ENCODE measurements around the gene SLC39A6. TPM values are rescaled to one million over a fixed set of nuclear protein-coding genes. Genes with fewer than 3 reads are reported as not detected.

Gene SLC39A6
- total RNA-seq, 2 experiments from 2014 or later = 20.6 to 20.8 TPM

DNA sequence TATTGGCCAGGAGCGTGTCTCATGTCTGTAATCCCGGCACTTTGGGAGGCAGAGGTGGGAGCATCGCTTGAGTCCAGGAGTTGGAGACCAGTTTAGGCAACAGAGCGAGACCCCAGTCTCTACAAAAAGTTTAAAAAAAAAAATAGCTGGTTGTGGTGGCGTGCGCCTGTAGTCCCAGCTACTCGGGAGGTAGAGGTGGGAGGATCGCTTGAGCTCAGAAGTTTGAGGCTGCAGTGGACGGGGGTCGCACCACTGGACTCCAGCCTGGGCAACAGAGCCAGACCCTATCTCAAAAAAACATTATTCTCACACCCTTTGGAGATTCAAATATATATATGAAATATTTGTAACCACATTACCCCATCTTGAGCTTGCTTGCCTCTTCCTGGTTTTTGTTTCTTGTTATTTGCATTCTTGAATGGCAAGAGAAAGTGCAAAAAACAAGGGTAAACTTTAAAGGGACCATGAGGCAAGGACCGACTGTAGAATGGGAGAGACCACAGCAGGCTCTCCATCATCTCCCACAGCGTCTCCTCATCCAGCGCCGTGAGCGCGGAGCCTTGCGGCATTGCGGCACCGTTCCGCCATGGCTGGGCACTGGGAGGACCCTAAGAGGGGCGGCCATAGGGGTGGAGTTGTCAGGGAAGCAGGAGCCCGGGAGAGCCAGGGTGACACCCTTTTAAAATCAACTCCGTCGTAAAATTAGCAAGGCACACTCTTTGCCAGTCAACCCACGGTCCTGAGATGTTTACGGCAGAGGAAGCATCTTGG lies 1.9 kb upstream of the SLC39A6 start:
- ATAC-seq (no peak), DNase-seq (no peak)
- H3K9me3 Mint-ChIP-seq = no peaks in the 10 kb centered on the region
- peaks cover 26% of the 10 kb centered on the region for H3K36me3 Mint-ChIP-seq (ENCODE audit: low read depth)
- TF ChIP-seq, protein P1, sequence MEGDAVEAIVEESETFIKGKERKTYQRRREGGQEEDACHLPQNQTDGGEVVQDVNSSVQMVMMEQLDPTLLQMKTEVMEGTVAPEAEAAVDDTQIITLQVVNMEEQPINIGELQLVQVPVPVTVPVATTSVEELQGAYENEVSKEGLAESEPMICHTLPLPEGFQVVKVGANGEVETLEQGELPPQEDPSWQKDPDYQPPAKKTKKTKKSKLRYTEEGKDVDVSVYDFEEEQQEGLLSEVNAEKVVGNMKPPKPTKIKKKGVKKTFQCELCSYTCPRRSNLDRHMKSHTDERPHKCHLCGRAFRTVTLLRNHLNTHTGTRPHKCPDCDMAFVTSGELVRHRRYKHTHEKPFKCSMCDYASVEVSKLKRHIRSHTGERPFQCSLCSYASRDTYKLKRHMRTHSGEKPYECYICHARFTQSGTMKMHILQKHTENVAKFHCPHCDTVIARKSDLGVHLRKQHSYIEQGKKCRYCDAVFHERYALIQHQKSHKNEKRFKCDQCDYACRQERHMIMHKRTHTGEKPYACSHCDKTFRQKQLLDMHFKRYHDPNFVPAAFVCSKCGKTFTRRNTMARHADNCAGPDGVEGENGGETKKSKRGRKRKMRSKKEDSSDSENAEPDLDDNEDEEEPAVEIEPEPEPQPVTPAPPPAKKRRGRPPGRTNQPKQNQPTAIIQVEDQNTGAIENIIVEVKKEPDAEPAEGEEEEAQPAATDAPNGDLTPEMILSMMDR (IDR thresholded peaks at IDR 0.05) = no peak
- peak overlapping the region; percentile 95 for H3K27ac Mint-ChIP-seq
- CTCF ChIA-PET = interaction anchor here (1.1 to 1.5 kb wide), 3 partner anchors 8 to 35 kb away, joined by 3 read pairs; no protein-coding TSS in a partner anchor
- H3K27me3 Mint-ChIP-seq = no peaks in the 10 kb centered on the region
- H3K4me3 Mint-ChIP-seq = peak overlapping the region; percentile 93
- POLR2A ChIA-PET = interaction anchor here (0.6 to 3.4 kb wide), 6 partner anchors 9 to 110 kb away, joined by 3 to 21 read pairs (median 4); partner anchors contain the start of gene RPRD1A
- intact Hi-C loops (cut with micrococcal nuclease) = no loop called here
- peaks cover 48% of the 10 kb centered on the region for H3K4me1 Mint-ChIP-seq (ENCODE audit: low read depth)

DNA sequence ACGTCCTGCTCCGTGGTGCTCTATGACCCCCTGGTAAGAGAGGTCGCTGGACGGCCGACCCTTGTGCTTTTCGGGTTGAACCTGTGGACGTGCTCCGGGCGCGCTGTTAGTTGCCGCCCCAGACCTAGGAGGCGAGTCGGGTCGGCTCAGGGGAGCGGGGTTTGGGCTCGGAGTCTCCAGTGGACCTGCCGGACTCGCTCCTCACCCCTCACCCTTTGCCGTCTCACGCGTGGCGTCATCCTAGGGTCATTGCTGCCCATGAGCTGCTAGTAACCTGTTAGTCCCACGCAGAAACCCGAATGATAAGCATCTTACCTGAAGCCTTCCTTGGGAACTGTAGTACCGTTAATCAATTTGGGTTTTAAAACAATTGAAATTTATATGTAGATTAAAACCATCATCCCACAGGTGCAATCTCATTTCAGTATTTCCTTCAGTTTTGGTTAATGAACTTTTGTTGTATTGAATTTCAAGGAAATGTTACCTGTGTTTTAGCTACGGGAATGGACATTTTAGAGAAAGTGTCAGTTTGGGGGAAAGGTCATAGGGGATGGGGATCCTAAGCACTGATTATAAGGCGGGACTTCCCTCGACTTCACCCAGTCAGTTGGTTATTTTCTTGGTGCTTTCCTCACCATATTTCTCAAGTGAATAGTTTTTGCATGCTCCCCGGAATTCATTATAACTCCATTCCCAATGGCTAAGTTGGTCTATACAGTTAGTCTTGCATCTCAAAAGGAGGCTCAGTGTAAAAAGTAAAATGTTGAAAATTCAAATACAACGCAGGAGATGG lies 1.1 kb upstream of the SLC39A6 start:
- H3K27ac Mint-ChIP-seq = peak overlapping the region; percentile 95
- TF ChIP-seq, protein P1 (IDR thresholded peaks at IDR 0.05) = no peak
- ATAC-seq (peak; percentile 13), DNase-seq (no peak)
- intact Hi-C loops (cut with micrococcal nuclease) = no loop called here
- H3K27me3 Mint-ChIP-seq = no peaks in the 10 kb centered on the region
- peaks cover 30% of the 10 kb centered on the region for H3K36me3 Mint-ChIP-seq (ENCODE audit: low read depth)
- peak overlapping the region; percentile 93 for H3K4me3 Mint-ChIP-seq
- no peaks in the 10 kb centered on the region for H3K9me3 Mint-ChIP-seq
- CTCF ChIA-PET = interaction anchor here (1.1 to 3.8 kb wide), 4 partner anchors 9 to 112 kb away, joined by 3 to 10 read pairs (median 3); no protein-coding TSS in a partner anchor
- POLR2A ChIA-PET = interaction anchor here (0.6 to 3.4 kb wide), 15 partner anchors 9 to 159 kb away, joined by 3 to 21 read pairs (median 5); partner anchors contain the start of genes RMP24 and RPRD1A
- peaks cover 52% of the 10 kb centered on the region for H3K4me1 Mint-ChIP-seq (ENCODE audit: low read depth)

DNA sequence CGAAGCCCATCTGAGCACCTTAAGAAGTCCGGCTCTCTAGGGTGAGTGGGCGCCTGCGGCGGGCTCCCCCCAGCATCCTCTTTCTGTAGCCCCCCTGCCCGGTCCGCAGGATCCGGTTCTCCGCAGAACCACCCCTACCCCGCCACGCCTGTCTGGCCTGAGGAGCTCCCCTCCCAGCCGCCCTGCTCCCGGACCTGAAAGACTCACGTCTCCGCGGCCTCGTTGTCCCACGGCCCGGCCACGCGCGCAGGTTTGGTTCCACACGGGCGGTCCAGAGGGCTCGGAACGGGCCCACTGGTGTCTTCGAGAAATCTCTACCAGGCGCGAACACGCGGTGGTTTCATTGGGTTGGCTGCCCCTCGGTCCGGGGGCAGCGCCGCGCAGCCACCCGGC lies 237 bp downstream of the SLC39A6 start:
- ATAC-seq = peak; percentile 0
- Mint-ChIP-seq H3K36me3 (ENCODE audit: low read depth) (peaks cover 36% of the 10 kb centered on the region), H3K4me3 (peak overlapping the region; percentile 93), H3K9me3 (no peaks in the 10 kb centered on the region), H3K27ac (peak overlapping the region; percentile 95), H3K27me3 (no peaks in the 10 kb centered on the region), H3K4me1 (ENCODE audit: low read depth) (peaks cover 53% of the 10 kb centered on the region)
- TF ChIP-seq, protein P1 (IDR thresholded peaks at IDR 0.05) = no peak
- POLR2A ChIA-PET = interaction anchor here (0.7 to 3.4 kb wide), 17 partner anchors 11 to 626 kb away, joined by 3 to 21 read pairs (median 4); partner anchors contain the start of gene RPRD1A
- intact Hi-C loops (cut with micrococcal nuclease) = loop anchor here (10.0 kb wide), 1 partner anchor 114 kb away; no protein-coding TSS in a partner anchor
- CTCF ChIA-PET = interaction anchor here (1.4 to 3.8 kb wide), 5 partner anchors 9 to 156 kb away, joined by 3 to 10 read pairs (median 4); no protein-coding TSS in a partner anchor
- no peak for DNase-seq

DNA sequence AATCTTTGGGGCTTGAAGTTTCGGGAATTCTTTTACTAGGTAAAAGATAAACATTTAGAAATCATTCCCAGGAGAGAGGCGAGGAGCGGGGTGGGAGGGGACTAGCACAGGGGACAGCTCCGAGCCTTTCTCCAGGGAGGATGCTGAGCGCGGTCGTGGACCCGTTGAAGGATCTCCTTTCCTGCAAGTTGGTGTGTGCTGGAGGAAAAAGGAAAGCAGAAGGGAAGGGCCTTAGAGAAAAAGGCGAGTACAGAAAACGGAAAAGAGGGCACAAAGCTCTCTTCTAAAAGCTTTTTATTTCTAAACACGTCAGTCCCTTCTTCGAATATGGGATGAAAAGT lies 640 bp downstream of the SLC39A6 start:
- H3K27ac Mint-ChIP-seq = peak overlapping the region; percentile 95
- ChIA-PET CTCF (interaction anchor here (1.4 to 3.8 kb wide), 4 partner anchors 12 to 156 kb away, joined by 4 to 10 read pairs (median 4); no protein-coding TSS in a partner anchor), POLR2A (interaction anchor here (0.7 to 3.4 kb wide), 16 partner anchors 12 to 626 kb away, joined by 3 to 21 read pairs (median 4); partner anchors contain the start of gene RPRD1A)
- intact Hi-C loops (cut with micrococcal nuclease) = loop anchor here (10.0 kb wide), 1 partner anchor 114 kb away; no protein-coding TSS in a partner anchor
- DNase-seq = no peak
- H3K4me3 Mint-ChIP-seq = peak overlapping the region; percentile 93
- H3K36me3 Mint-ChIP-seq (ENCODE audit: low read depth) = peaks cover 38% of the 10 kb centered on the region
- H3K27me3 Mint-ChIP-seq = no peaks in the 10 kb centered on the region
- no peak for ATAC-seq
- peaks cover 52% of the 10 kb centered on the region for H3K4me1 Mint-ChIP-seq (ENCODE audit: low read depth)
- TF ChIP-seq, protein P1 (IDR thresholded peaks at IDR 0.05) = no peak
- H3K9me3 Mint-ChIP-seq = no peaks in the 10 kb centered on the region

Data from activated CD8-positive, alpha-beta T cell treated with anti-CD3 and anti-CD28 coated beads for 36 hours (primary cell).